Activated naive CD4-positive, alpha-beta T cell treated with Interleukin-2 at 50 U/mL for 16 hours (primary cell): ENCODE results near the gene DOCK8.
A peak's percentile ranks its signal among the peaks of the same experiment; 100 is the strongest.
"Not testable (repeated sequence)": the region's sequence is repeated elsewhere in the genome, so short reads cannot be mapped to it uniquely, and the experiment has no call there.

Source experiments
- DNase-seq: peaks from one replicate; pipeline ENCODE4 v3.0.0-alpha.2; 2020

The DOCK8 gene

GRCh38 chr9:227860-228259 lies 13.2 kb downstream of the DOCK8 start:
- no peak for DNase-seq

- no peak for DNase-seq
These were observed 14.4 kb downstream of the DOCK8 start for GRCh38 chr9:228929-229695.

- DNase-seq, result not testable (repeated sequence)
These were observed 17.0 kb downstream of the DOCK8 start for GRCh38 chr9:231625-232024.

- DNase-seq, result not testable (repeated sequence)
These were observed 19.0 kb downstream of the DOCK8 start for GRCh38 chr9:233708-234107.

- no peak for DNase-seq
These were observed 22.6 kb downstream of the DOCK8 start for GRCh38 chr9:237141-237857.

- no peak for DNase-seq
These were observed 23.2 kb downstream of the DOCK8 start for GRCh38 chr9:237858-238345.

GRCh38 chr9:242461-243080 lies 27.9 kb downstream of the DOCK8 start:
- no peak for DNase-seq

- DNase-seq, result no peak
These were observed 33.8 kb downstream of the DOCK8 start for GRCh38 chr9:248278-248961.

- peak; percentile 17 for DNase-seq
These were observed 34.4 kb downstream of the DOCK8 start for GRCh38 chr9:249025-249424.

GRCh38 chr9:250039-250438 lies 35.4 kb downstream of the DOCK8 start:
- no peak for DNase-seq

GRCh38 chr9:250625-251024 lies 36.0 kb downstream of the DOCK8 start:
- DNase-seq, result no peak

- no peak for DNase-seq
These were observed 36.7 kb downstream of the DOCK8 start for GRCh38 chr9:251398-251797.

GRCh38 chr9:253539-253938 lies 38.9 kb downstream of the DOCK8 start:
- no peak for DNase-seq

GRCh38 chr9:254516-254915 lies 39.9 kb downstream of the DOCK8 start:
- no peak for DNase-seq

GRCh38 chr9:257957-258356 lies 43.3 kb downstream of the DOCK8 start:
- no peak for DNase-seq

GRCh38 chr9:259405-260404 lies 45.0 kb downstream of the DOCK8 start:
- no peak for DNase-seq

GRCh38 chr9:264231-264630 lies 49.6 kb downstream of the DOCK8 start:
- DNase-seq, result no peak

GRCh38 chr9:265209-265870 lies 50.7 kb downstream of the DOCK8 start:
- no peak for DNase-seq

- no peak for DNase-seq
These were observed 51.6 kb downstream of the DOCK8 start for GRCh38 chr9:266228-266627.

GRCh38 chr9:268616-269015 lies 54.0 kb downstream of the DOCK8 start:
- DNase-seq, result no peak

GRCh38 chr9:269081-269711 lies 54.5 kb downstream of the DOCK8 start:
- no peak for DNase-seq
